GM12878 (cell line): ENCODE data around the gene FXYD1. TPM values are rescaled to one million over a fixed set of nuclear protein-coding genes. Genes with fewer than 3 reads are reported as not detected.

Experiments
- ATAC-seq: fragments of 200-7000 bp; cut with Tn5 transposase; 3 replicates; pipeline ENCODE4 v1.9.1; 2020; ENCODE audit warnings: mild to moderate bottlenecking, moderate library complexity
- BruUV-seq: library from RNA; stranded (reverse); fragments of 400-500 nt; replicated peaks from 2 replicates; lab custom pipeline; 2021; lab: Mats Ljungman, UMichigan
- CTCF ChIA-PET: fragments of 300-600 bp; sonication (Branson Sonifier 250); formaldehyde crosslinking; extraction: SDS; loops from one replicate; lab custom pipeline; 2021; ENCODE audit warnings: inconsistent platforms; lab: Yijun Ruan, JAX
- POLR2A ChIA-PET: fragments of 350-600 bp; formaldehyde crosslinking; extraction: SDS; loops from one replicate; lab custom pipeline; 2021; ENCODE audit warnings: inconsistent platforms; lab: Charles Lee
- RAD21 ChIA-PET: fragments of 300-600 bp; sonication (Branson Sonifier 250); formaldehyde crosslinking; loops from one replicate; lab custom pipeline; 2023; ENCODE audit warnings: antibody characterized with exemption; ENCODE audit not compliant: unreplicated experiment; lab: Charles Lee
- SMC1A ChIA-PET: fragments of 300-600 bp; sonication (Branson Sonifier 250); formaldehyde crosslinking; loops from one replicate; lab custom pipeline; 2023; ENCODE audit not compliant: unreplicated experiment, uncharacterized antibody; lab: Charles Lee
- DNase-seq: peaks from one replicate; pipeline ENCODE4 v3.0.0-alpha.2; 2011; ENCODE audit warnings: low read depth, low spot score
- FAIRE-seq: peaks from 3 replicates; lab custom pipeline; 2011; peaks lifted over from hg19 to GRCh38; lab: Jason Lieb, UNC
- H2AFZ ChIP-seq: 2 replicates; pipeline ENCODE4 v1.6.0; 2011; ENCODE audit warnings: low read depth, low read length, control low read depth; ENCODE audit not compliant: control insufficient read depth
- H3K27ac ChIP-seq: 2 replicates; pipeline ENCODE4 v1.5.1; 2011; ENCODE audit warnings: control low read depth; ENCODE audit not compliant: control insufficient read depth, insufficient read depth
- H3K27me3 ChIP-seq, 2 experiments: replicated peaks in 1 of 2; 2 replicates each; pipeline versions ENCODE4 v1.6.0 to v1.6.1; 2011; ENCODE audit warnings: low read length in 1 of 2; ENCODE audit not compliant: control insufficient read depth in 2 of 2, insufficient read depth in 2 of 2
- H3K36me3 ChIP-seq, 2 experiments: 2 replicates each; pipeline ENCODE4 v1.5.1; 2011; ENCODE audit warnings: low read length in 1 of 2; ENCODE audit not compliant: control insufficient read depth in 2 of 2, insufficient read depth in 2 of 2
- H3K4me1 ChIP-seq: 2 replicates; pipeline ENCODE4 v1.6.1; 2011; ENCODE audit warnings: mild to moderate bottlenecking, low read length, moderate library complexity, mixed read lengths; ENCODE audit not compliant: control insufficient read depth, insufficient read depth
- H3K4me2 ChIP-seq: 2 replicates; pipeline ENCODE4 v1.6.0; 2011; ENCODE audit warnings: control low read depth; ENCODE audit not compliant: control insufficient read depth, insufficient read depth
- H3K4me3 ChIP-seq: fragments of 200-600 bp; sonication (generic); 2 replicates; pipeline ENCODE4 v1.5.1; 2016
- H3K79me2 ChIP-seq: 2 replicates; pipeline ENCODE4 v1.6.0; 2011; ENCODE audit warnings: low read length; ENCODE audit not compliant: control insufficient read depth, insufficient read depth
- H3K9ac ChIP-seq: 2 replicates; pipeline ENCODE4 v1.8.0; 2011; ENCODE audit warnings: low read length, control low read depth, mixed read lengths; ENCODE audit not compliant: control insufficient read depth, insufficient read depth
- H3K9me3 ChIP-seq: replicated peaks from 3 replicates; pipeline ENCODE4 v1.5.1; 2011; ENCODE audit warnings: mild to moderate bottlenecking, low read length; ENCODE audit not compliant: control insufficient read depth, insufficient read depth
- H4K20me1 ChIP-seq: 2 replicates; pipeline ENCODE4 v1.6.0; 2011; ENCODE audit not compliant: control insufficient read depth, insufficient read depth
- CHD4 ChIP-seq: fragments of 200-600 bp; sonication (generic); IDR thresholded peaks from 2 replicates; pipeline ENCODE4 v1.6.1; 2016; ENCODE audit warnings: mild to moderate bottlenecking
- EED ChIP-seq: sonication (generic); IDR thresholded peaks from 2 replicates; pipeline ENCODE4 v1.6.1; 2016; ENCODE audit warnings: antibody characterized with exemption, low read depth
- GABPA ChIP-seq: IDR thresholded peaks from 2 replicates; pipeline ENCODE4 v1.6.1; 2014; ENCODE audit warnings: antibody characterized with exemption, low read depth, mild to moderate bottlenecking, inconsistent platforms
- JUNB ChIP-seq: IDR thresholded peaks from 2 replicates; pipeline ENCODE4 v1.6.1; 2016; ENCODE audit warnings: antibody characterized with exemption, mild to moderate bottlenecking
- LARP7 ChIP-seq: fragments of 450-650 bp; IDR thresholded peaks from 2 replicates; pipeline ENCODE4 v1.6.1; 2017; ENCODE audit warnings: mild to moderate bottlenecking
- MTA3 ChIP-seq: IDR thresholded peaks from 2 replicates; pipeline ENCODE4 v1.6.1; 2012; ENCODE audit warnings: low read length, inconsistent platforms, borderline replicate concordance
- MXI1 ChIP-seq: fragments of 150-350 bp; IDR thresholded peaks from 2 replicates; pipeline ENCODE4 v1.6.1; 2011; ENCODE audit warnings: low read depth, mild to moderate bottlenecking, inconsistent platforms, low read length, improper control_type of control experiment
- POLR2A ChIP-seq: IDR thresholded peaks from 2 replicates; pipeline ENCODE4 v1.6.1; 2011; ENCODE audit warnings: low read depth, mild to moderate bottlenecking, low read length
- WGBS: methylation state at CpG from one replicate; pipeline ENCODE4 v1.1.6; 2016; ENCODE audit warnings: low lambda C conversion rate; ENCODE audit not compliant: insufficient replicate concordance, insufficient coverage; ENCODE audit errors: missing lambda C conversion rate; 5-methylcytosine and 5-hydroxymethylcytosine counted together
- in situ Hi-C: fragments of 300-500 bp; cut with MboI; formaldehyde crosslinking; loops from 9 replicates; pipeline ENCODE4 v1.14.3; 2018; ENCODE audit warnings: mixed read lengths
- intact Hi-C: fragments of 100-400 bp; cut with micrococcal nuclease; formaldehyde crosslinking; loops from one replicate; pipeline ENCODE4 v1.14.2; 2022; ENCODE audit not compliant: unreplicated experiment
- polyA plus RNA-seq, 11 experiments: library from polyadenylated mRNA; depleted of rRNA in 4 of 11; unstranded in 6 of 11; stranded (reverse) in 5 of 11; fragments of >200 nt; fragmentation: Nextera tagmentation in 4 of 11; fragmentation: Illumina TruSeq in 1 of 11; extraction: Ambion mirVana in 4 of 11; extraction: Trizol in 1 of 11; gene quantifications; 1 replicate in 1 of 11; 2 replicates in 10 of 11; pipeline versions ENCODE4 v1.2.1 to v1.2.3, GENCODE V29; 2011 to 2016; ENCODE audit warnings: inconsistent platforms in 2 of 11, missing spikeins in 2 of 11, low read depth in 1 of 11
- total RNA-seq, 4 experiments: library from RNA; depleted of rRNA in 3 of 4; stranded (reverse); fragments of >200 nt in 3 of 4; fragmentation: Illumina TruSeq in 1 of 4; extraction: Trizol in 1 of 4; gene quantifications; 2 replicates each; pipeline versions ENCODE4 v1.2.1 to v1.2.3, GENCODE V29; 2013 to 2021
- TF ChIP-seq, protein P1 (sequence below): fragments of 450-650 bp; formaldehyde crosslinking; IDR thresholded peaks from 2 replicates; pipeline ENCODE4 v1.4.0; 2020; ENCODE audit warnings: mild to moderate bottlenecking, moderate library complexity
- TF ChIP-seq, protein P2 (sequence below): fragments of 450-650 bp; conservative IDR thresholded peaks from 2 replicates; pipeline ENCODE4 v1.6.1; 2017; ENCODE audit warnings: mild to moderate bottlenecking, moderate library complexity
- TF ChIP-seq, protein P3 (sequence below): fragments of 150-350 bp; IDR thresholded peaks from 2 replicates; pipeline ENCODE4 v1.6.1; 2016; ENCODE audit warnings: low read depth, low read length

FXYD1 gene
- total and polyA plus RNA-seq, 10 of the 15 experiments (the other 5 are each of a cell fraction or from before 2014, with no cell fraction given) = 0.34 to 1.2 (median 0.49) TPM; not detected in 4

DNA sequence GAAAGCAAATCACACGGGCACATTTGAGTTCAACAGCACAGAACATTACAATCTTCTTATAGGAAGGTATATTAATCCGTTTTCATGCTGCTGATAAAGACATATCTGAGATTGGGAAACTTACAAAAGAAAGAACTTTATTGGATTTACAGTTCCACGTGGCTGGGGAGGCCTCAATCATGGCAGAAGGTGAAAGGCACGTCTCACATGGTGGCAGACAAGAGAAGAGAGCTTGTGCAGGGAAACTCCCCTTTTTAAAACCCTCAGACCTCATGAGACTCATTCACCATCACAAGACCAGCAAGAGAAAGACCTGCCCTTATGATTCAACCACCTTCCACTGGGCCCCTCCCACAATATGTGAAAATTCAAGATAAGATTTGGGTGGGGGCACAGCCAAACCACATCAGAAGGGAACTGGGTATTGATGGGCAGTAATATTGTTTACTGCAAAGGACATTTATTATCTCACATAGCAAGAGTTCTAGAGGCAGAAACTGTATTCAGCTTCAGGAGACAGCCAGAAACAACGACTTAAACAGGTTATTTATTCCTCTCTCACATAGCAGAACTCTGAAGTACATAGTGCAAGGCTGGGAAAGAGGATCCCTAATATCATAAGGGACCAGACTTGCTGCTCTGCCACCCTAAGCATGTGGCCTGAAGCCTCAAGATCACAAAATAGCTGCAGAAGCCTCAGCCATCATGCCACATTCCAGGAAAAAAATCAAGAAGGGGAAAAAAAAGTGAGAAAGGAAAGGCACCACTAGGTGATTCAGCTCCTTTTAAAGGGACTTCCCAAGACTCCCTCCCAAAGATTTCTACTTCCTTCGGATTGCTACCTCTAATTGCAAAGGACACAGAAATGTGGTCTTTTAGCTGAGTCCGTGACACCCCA, 39.0 kb downstream of the FXYD1 start:
- no peak for ATAC-seq
- WGBS = 27% methylated on average over 7 of the region's 7 CpGs
- SMC1A ChIA-PET = interaction anchor here (1.9 kb wide), 1 partner anchor 26 kb away, joined by 5 read pairs; no protein-coding TSS in a partner anchor

More for the DNA sequence above, 39.0 kb downstream of the FXYD1 start:
- Histone ChIP-seq H3K79me2 (no peaks in the 10 kb centered on the region), H3K4me2 (no peak overlapping the region), H3K4me1 (no peaks in the 10 kb centered on the region), H3K4me3 (no peak overlapping the region), H3K27me3 (no peaks in the 10 kb centered on the region), H2AFZ (no peak overlapping the region)
- RAD21 ChIA-PET = no interaction called here
- no peak for FAIRE-seq
- in situ Hi-C loops = no loop called here
- TF ChIP-seq LARP7 (no peak), GABPA (no peak), POLR2A (no peak), EED (no peak), JUNB (no peak), MTA3 (no peak), MXI1 (no peak), CHD4 (no peak)
- TF ChIP-seq, protein P1, sequence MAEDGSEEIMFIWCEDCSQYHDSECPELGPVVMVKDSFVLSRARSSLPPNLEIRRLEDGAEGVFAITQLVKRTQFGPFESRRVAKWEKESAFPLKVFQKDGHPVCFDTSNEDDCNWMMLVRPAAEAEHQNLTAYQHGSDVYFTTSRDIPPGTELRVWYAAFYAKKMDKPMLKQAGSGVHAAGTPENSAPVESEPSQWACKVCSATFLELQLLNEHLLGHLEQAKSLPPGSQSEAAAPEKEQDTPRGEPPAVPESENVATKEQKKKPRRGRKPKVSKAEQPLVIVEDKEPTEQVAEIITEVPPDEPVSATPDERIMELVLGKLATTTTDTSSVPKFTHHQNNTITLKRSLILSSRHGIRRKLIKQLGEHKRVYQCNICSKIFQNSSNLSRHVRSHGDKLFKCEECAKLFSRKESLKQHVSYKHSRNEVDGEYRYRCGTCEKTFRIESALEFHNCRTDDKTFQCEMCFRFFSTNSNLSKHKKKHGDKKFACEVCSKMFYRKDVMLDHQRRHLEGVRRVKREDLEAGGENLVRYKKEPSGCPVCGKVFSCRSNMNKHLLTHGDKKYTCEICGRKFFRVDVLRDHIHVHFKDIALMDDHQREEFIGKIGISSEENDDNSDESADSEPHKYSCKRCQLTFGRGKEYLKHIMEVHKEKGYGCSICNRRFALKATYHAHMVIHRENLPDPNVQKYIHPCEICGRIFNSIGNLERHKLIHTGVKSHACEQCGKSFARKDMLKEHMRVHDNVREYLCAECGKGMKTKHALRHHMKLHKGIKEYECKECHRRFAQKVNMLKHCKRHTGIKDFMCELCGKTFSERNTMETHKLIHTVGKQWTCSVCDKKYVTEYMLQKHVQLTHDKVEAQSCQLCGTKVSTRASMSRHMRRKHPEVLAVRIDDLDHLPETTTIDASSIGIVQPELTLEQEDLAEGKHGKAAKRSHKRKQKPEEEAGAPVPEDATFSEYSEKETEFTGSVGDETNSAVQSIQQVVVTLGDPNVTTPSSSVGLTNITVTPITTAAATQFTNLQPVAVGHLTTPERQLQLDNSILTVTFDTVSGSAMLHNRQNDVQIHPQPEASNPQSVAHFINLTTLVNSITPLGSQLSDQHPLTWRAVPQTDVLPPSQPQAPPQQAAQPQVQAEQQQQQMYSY = no peak
- TF ChIP-seq, protein P2, sequence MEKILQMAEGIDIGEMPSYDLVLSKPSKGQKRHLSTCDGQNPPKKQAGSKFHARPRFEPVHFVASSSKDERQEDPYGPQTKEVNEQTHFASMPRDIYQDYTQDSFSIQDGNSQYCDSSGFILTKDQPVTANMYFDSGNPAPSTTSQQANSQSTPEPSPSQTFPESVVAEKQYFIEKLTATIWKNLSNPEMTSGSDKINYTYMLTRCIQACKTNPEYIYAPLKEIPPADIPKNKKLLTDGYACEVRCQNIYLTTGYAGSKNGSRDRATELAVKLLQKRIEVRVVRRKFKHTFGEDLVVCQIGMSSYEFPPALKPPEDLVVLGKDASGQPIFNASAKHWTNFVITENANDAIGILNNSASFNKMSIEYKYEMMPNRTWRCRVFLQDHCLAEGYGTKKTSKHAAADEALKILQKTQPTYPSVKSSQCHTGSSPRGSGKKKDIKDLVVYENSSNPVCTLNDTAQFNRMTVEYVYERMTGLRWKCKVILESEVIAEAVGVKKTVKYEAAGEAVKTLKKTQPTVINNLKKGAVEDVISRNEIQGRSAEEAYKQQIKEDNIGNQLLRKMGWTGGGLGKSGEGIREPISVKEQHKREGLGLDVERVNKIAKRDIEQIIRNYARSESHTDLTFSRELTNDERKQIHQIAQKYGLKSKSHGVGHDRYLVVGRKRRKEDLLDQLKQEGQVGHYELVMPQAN = no peak
- TF ChIP-seq, protein P3, sequence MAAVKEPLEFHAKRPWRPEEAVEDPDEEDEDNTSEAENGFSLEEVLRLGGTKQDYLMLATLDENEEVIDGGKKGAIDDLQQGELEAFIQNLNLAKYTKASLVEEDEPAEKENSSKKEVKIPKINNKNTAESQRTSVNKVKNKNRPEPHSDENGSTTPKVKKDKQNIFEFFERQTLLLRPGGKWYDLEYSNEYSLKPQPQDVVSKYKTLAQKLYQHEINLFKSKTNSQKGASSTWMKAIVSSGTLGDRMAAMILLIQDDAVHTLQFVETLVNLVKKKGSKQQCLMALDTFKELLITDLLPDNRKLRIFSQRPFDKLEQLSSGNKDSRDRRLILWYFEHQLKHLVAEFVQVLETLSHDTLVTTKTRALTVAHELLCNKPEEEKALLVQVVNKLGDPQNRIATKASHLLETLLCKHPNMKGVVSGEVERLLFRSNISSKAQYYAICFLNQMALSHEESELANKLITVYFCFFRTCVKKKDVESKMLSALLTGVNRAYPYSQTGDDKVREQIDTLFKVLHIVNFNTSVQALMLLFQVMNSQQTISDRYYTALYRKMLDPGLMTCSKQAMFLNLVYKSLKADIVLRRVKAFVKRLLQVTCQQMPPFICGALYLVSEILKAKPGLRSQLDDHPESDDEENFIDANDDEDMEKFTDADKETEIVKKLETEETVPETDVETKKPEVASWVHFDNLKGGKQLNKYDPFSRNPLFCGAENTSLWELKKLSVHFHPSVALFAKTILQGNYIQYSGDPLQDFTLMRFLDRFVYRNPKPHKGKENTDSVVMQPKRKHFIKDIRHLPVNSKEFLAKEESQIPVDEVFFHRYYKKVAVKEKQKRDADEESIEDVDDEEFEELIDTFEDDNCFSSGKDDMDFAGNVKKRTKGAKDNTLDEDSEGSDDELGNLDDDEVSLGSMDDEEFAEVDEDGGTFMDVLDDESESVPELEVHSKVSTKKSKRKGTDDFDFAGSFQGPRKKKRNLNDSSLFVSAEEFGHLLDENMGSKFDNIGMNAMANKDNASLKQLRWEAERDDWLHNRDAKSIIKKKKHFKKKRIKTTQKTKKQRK = no peak
- TF ChIP-seq, all 136 proteins: peak for 0
- Histone ChIP-seq H3K27ac (no peak overlapping the region), H3K9ac (no peak overlapping the region), H3K9me3 (peaks cover 7% of the 10 kb centered on the region), H3K36me3 (no peaks in the 10 kb centered on the region), H4K20me1 (no peaks in the 10 kb centered on the region)
- ChIA-PET POLR2A (interaction anchor here (0.5 to 1.5 kb wide), 2 partner anchors 13 to 111 kb away, joined by 3 to 6 read pairs; no protein-coding TSS in a partner anchor), CTCF (interaction anchor here (0.6 to 1.5 kb wide), 2 partner anchors 26 to 57 kb away, joined by 3 to 5 read pairs; no protein-coding TSS in a partner anchor)
- intact Hi-C loops = no loop called here
- DNase-seq = no peak
- BruUV-seq = no TSS peak
